Uterus (tissue), 2 donors: ENCODE data around the gene COL1A1.

Experiments
- POLR2A ChIP-seq, 2 donors: fragments of 450-650 bp; IDR thresholded peaks; one replicate each; pipeline ENCODE4 v1.6.1; 2016; ENCODE audit warnings: antibody characterized with exemption in 2 of 2, mild to moderate bottlenecking in 1 of 2, moderate library complexity in 1 of 2
- TF ChIP-seq, protein P1 (sequence below), 4 experiments: fragments of 200-600 bp in 2 of 4; fragments of 450-650 bp in 2 of 4; sonication (generic) in 2 of 4; IDR thresholded peaks; one replicate each; pipeline ENCODE4 v1.5.1; 2016 to 2019; ENCODE audit warnings: antibody characterized with exemption in 4 of 4, mild to moderate bottlenecking in 2 of 4, moderate library complexity in 1 of 4

DNA sequence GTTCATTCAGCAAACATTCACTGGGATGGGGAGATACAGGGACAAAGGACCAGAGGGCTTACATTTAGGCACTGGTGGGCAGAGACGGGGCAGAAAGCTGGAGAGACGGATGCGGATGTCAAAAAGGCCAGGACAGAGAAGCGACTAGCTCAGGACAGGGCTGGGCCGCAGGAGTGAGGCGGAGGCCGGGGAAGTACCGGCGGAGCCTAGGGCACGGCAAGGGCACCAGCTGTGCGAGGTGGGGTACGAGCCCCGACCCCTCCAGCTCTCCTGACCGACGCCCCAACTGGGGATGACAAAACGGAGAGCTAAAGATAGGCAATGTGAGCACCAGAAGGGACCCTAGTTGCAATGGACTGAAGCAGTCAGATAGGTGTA, 39.5 kb downstream of the COL1A1 start:
- TF ChIP-seq, protein P1, sequence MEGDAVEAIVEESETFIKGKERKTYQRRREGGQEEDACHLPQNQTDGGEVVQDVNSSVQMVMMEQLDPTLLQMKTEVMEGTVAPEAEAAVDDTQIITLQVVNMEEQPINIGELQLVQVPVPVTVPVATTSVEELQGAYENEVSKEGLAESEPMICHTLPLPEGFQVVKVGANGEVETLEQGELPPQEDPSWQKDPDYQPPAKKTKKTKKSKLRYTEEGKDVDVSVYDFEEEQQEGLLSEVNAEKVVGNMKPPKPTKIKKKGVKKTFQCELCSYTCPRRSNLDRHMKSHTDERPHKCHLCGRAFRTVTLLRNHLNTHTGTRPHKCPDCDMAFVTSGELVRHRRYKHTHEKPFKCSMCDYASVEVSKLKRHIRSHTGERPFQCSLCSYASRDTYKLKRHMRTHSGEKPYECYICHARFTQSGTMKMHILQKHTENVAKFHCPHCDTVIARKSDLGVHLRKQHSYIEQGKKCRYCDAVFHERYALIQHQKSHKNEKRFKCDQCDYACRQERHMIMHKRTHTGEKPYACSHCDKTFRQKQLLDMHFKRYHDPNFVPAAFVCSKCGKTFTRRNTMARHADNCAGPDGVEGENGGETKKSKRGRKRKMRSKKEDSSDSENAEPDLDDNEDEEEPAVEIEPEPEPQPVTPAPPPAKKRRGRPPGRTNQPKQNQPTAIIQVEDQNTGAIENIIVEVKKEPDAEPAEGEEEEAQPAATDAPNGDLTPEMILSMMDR (IDR thresholded peaks at IDR 0.05), result no peak
- no peak for TF ChIP-seq POLR2A (IDR thresholded peaks at IDR 0.05)
